ENCODE results near the gene PPARG.
"Not testable (repeated sequence)": the region's sequence is repeated elsewhere in the genome, so short reads cannot be mapped to it uniquely, and the experiment has no call there.

PPARG gene

DNA sequence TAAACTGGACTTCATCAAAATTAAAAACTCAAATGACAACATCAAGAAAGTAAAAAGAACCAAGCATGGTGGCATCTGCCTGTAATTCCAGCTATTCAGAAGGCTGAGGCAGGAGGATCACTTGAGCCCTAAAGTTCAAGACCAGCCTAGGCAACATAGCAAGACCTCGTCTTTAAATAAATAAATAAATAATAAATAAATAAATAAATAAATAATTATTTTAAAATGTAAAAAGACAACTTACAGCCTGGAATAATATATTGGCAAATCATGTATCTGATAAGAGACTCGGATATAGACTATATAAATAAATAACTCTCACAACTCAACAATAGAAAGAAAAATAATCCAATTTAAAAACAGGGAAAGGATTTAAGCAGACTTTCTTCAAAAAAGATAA lies 4.3 kb upstream of the PPARG start:
- no peak for FAIRE-seq
- TF ChIP-seq POLR2A (IDR thresholded peaks at IDR 0.05; ENCODE audit: low read depth, low read length), result no peak
- no peak for TF ChIP-seq TAF1 (IDR thresholded peaks at IDR 0.05; ENCODE audit: borderline replicate concordance, low read depth, low read length)
- no peak for TF ChIP-seq POLR2AphosphoS5 (IDR thresholded peaks at IDR 0.05; ENCODE audit: low read depth, low read length)
- no peak for DNase-seq (ENCODE audit: insufficient read length)

DNA sequence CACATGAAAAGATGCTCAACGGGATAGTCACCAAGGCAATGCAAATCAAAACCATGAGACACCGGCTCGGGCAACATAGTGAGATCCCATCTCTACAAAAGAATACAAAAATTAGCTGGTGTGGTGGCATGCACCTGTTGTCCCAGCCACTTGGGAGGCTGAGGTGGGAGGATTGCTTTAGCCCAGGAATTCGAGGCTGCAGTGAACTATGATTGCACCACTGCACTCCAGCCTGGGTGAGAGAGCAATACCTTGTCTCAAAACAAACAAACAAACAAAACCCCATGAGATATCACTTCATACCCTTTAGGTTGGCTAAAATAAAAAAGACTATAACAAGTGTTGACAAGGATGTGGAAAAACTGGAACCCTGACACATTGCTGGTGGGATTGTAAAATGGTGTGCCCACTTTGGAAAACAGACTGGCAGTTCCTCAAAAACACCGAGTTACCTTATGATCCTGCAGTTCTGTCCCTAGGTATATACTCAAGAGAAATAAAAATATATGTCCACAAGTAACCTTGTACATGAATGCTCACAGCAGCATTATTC lies 3.8 kb upstream of the PPARG start:
- no peak for TF ChIP-seq POLR2AphosphoS5 (IDR thresholded peaks at IDR 0.05; ENCODE audit: low read depth, low read length)
- no peak for TF ChIP-seq POLR2A (IDR thresholded peaks at IDR 0.05; ENCODE audit: low read depth, low read length)
- TF ChIP-seq TAF1 (IDR thresholded peaks at IDR 0.05; ENCODE audit: borderline replicate concordance, low read depth, low read length), result no peak
- no peak for DNase-seq (ENCODE audit: insufficient read length)
- FAIRE-seq, result no peak

DNA sequence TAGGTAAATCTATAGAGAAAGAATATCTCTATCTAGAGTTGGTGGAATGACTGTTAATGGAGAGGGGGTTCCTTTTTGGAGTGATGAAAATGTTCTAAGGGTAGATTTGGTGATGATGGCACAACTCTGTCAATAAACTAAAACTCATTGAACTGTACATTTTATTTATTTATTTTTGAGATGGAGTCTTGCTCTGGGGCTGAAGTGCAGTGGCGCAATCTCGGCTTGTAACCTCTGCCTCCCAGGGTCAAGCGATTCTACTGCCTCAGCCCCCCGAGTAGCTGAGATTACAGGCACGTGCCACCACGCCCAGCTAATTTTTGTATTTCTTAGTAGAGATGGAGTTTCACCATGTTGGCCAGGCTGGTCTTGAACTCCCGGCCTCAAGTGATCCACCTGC lies 3.1 kb upstream of the PPARG start:
- FAIRE-seq, result not testable (repeated sequence)

DNA sequence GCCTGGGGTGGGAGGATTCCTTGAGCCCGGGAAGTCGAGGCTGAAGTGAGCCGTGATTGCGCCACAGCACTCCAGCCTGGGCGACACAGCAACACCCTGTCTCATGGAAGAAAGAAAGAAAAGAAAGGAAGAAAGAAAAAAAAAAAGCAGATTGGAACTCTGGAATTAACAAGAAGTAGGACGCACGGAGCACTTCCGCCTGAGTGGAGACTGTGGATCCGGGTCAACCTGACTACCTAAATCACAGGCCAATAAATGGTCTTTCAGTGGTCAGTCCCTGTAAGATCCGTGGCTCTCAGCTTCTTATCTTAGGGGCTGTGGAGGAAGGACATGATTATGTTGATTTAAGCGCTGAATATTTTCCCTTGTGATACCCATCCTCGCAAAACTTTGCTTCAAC lies 2.4 kb upstream of the PPARG start:
- no peak for TF ChIP-seq TAF1 (IDR thresholded peaks at IDR 0.05; ENCODE audit: borderline replicate concordance, low read depth, low read length)
- no peak for TF ChIP-seq POLR2A (IDR thresholded peaks at IDR 0.05; ENCODE audit: low read depth, low read length)
- no peak for TF ChIP-seq POLR2AphosphoS5 (IDR thresholded peaks at IDR 0.05; ENCODE audit: low read depth, low read length)
- no peak for DNase-seq (ENCODE audit: insufficient read length)
- FAIRE-seq, result no peak

More for the DNA sequence above, 3.1 kb upstream of the PPARG start:
- DNase-seq (ENCODE audit: insufficient read length), result not testable (repeated sequence)

DNA sequence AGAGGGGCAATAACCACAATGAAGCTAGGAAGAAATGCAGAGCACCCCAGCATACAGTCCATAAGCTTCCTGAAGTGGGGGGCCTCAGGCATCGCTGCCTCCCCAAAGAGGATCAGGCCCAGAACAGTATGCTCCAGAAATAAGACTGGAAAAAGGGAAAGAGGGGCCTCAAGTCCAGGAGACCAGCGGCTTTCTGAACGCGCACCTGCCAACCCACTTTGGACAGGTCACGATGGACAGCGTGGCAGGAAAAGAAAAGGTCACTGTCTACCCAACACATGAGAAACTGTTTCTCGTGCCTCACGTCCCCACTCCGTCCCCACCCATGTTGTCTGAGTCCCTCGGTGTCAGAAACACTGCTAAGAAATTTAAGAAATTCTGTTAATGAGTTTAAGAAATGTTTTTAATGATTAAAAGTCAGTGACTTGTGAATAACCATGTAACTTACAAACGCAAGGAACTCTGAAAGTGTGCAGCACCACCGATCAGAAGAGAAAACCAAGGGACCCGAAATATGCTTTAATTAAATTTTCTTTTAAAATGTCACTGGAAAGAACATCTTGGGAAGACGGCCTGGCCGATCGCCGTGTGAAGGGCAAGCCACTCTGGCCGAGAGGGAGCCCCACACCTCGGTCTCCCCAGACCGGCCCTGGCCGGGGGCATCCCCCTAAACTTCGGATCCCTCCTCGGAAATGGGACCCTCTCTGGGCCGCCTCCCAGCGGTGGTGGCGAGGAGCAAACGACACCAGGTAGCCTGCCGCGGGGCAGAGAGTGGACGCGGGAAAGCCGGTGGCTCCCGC lies 1.7 kb upstream of the PPARG start:
- DNase-seq (ENCODE audit: insufficient read length) (no peak), FAIRE-seq (no peak)
- TF ChIP-seq POLR2AphosphoS5 (IDR thresholded peaks at IDR 0.05; ENCODE audit: low read depth, low read length) (no peak), POLR2A (IDR thresholded peaks at IDR 0.05; ENCODE audit: low read depth, low read length) (no peak), TAF1 (IDR thresholded peaks at IDR 0.05; ENCODE audit: borderline replicate concordance, low read depth, low read length) (no peak)

DNA sequence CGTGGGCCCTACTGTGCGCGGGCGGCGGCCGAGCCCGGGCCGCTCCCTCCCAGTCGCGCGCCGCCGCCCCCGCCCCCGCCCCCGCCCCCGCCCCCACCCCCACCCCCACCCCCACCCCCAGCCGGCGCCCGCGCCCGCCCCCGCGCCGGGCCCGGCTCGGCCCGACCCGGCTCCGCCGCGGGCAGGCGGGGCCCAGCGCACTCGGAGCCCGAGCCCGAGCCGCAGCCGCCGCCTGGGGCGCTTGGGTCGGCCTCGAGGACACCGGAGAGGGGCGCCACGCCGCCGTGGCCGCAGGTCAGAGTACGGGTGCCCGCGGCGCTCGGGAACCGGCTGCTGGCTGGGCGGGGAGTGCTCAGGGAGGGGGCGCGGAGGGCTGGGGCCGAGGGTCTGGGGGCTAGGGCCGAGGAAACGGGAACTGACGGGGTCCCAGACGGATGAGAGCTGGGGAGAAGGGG lies 1.1 kb upstream of the PPARG start:
- FAIRE-seq (no peak), DNase-seq (ENCODE audit: insufficient read length) (peak; percentile 3)
- TF ChIP-seq POLR2A (IDR thresholded peaks at IDR 0.05; ENCODE audit: low read depth, low read length) (no peak), POLR2AphosphoS5 (IDR thresholded peaks at IDR 0.05; ENCODE audit: low read depth, low read length) (no peak), TAF1 (IDR thresholded peaks at IDR 0.05; ENCODE audit: borderline replicate concordance, low read depth, low read length) (no peak)

DNA sequence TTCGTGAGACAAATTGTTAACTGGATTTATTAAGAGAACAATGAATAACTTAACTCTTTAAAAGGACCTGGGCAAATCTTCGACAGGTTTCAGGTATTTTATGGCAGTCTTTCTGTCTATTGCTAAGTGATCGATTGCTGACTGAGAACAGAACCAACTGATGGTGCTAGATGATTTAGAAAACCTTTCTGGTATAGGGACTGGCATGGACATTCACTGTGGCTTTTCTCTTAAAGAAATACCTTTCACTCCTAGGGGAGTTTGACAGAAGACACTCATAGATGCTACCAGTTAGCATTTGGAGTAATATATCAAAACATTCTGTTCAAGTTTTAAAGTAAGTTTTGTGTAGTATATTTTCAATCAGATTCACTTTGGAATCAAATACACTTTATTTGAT lies 654 bp downstream of the PPARG start:
- TF ChIP-seq POLR2AphosphoS5 (IDR thresholded peaks at IDR 0.05; ENCODE audit: low read depth, low read length) (no peak), TAF1 (IDR thresholded peaks at IDR 0.05; ENCODE audit: borderline replicate concordance, low read depth, low read length) (no peak)
- FAIRE-seq (no peak), DNase-seq (ENCODE audit: insufficient read length) (no peak)

DNA sequence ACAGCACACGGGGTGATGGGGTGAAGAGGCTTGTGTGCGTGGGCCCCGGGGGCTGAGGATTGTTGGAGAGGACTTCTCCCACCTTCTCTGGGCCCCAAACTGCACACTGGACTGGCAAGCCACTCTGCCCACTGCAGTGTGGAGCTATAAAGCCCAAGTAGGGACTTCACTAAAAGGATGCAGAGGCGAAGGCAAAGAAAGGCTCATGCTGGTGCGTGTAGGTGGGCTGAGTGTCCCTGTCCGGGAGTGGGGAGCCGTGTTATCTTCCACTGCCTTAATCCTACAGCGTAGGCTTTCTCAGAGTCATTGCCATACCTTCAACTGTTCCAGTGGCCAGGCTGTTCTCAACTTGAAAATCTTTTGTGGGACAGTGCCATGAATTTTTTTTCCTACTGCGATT lies 3.9 kb downstream of the PPARG start:
- DNase-seq (ENCODE audit: insufficient read length) (no peak), FAIRE-seq (no peak)
- TF ChIP-seq TAF1 (IDR thresholded peaks at IDR 0.05; ENCODE audit: borderline replicate concordance, low read depth, low read length), result no peak
- TF ChIP-seq POLR2A (IDR thresholded peaks at IDR 0.05; ENCODE audit: low read depth, low read length), result no peak
- no peak for TF ChIP-seq POLR2AphosphoS5 (IDR thresholded peaks at IDR 0.05; ENCODE audit: low read depth, low read length)

DNA sequence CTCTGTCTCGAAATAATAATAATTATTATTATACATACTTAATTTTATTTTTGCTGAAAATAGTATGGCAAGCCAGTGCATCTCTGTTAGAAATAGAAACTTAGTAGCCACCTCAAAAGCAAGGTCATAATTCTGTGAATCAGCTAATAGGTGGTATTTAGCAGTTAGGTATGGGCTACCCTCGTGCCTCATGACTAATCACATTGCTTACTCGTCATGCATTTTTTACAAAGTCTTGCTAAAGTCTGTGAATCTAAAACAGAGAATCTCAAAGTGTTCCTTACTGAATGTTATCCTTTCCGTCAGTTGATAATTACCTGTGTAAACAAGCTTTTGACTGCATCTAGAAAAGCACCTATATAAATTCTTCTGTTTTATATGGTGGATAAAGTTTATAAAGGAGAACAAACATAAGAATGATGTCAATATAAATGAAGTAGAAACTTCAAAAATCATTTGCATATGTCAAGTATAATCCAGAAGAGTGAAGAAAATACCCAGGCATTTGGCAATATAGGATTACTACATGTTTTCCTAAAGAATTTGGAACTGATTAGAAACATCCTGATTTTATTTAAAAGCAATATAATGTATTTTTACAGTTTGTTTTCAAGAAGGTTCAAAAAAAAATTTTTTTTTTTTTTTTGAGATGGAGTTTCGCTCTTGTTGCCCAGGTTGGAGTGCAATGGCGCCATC lies 6.2 kb downstream of the PPARG start:
- TF ChIP-seq TAF1 (IDR thresholded peaks at IDR 0.05; ENCODE audit: borderline replicate concordance, low read depth, low read length) (no peak), POLR2A (IDR thresholded peaks at IDR 0.05; ENCODE audit: low read depth, low read length) (no peak), POLR2AphosphoS5 (IDR thresholded peaks at IDR 0.05; ENCODE audit: low read depth, low read length) (no peak)
- DNase-seq (ENCODE audit: insufficient read length), result no peak

DNA sequence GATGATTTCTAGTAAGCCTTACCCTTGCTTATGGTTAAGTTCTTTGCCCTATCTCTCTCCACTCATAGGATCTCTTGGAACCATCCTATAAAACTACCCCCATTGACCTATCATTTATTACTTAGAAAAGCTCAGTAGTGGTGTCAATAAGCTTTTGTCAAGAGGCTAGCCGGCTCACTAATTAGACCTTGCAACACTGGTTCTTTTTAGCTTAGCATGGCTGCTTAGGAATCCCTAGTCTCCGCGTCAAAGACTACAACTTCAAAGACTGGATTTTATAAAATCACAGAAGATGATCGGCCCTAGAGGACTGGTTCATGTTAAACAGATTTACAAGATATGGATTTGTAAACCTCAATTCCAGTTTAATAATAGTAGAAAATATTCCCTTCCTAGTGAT lies 7.6 kb downstream of the PPARG start:
- FAIRE-seq, result no peak
- TF ChIP-seq TAF1 (IDR thresholded peaks at IDR 0.05; ENCODE audit: borderline replicate concordance, low read depth, low read length), result no peak
- DNase-seq (ENCODE audit: insufficient read length), result no peak

More for the DNA sequence above, 6.2 kb downstream of the PPARG start:
- no peak for FAIRE-seq

DNA sequence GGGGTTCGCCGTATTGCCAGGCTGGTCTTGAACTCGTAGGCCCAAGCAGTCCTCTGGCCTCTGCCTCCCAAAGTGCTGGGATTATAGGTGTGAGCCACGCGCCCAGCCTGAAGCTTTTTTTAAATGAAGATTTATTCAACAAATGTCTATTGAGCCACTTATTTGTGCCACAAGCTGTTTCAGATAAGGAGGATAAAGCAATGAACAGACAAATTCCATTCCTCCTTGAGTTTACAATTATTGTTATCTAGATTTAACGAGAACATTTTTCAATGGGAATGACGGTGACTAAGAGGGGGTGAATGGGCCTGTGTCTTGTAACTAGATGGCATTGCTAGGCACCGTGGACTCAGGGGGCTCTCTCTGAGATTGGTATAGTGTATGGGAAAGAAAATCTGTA lies 10.2 kb downstream of the PPARG start:
- TF ChIP-seq TAF1 (IDR thresholded peaks at IDR 0.05; ENCODE audit: borderline replicate concordance, low read depth, low read length) (no peak), POLR2AphosphoS5 (IDR thresholded peaks at IDR 0.05; ENCODE audit: low read depth, low read length) (no peak), POLR2A (IDR thresholded peaks at IDR 0.05; ENCODE audit: low read depth, low read length) (no peak)
- no peak for DNase-seq (ENCODE audit: insufficient read length)
- FAIRE-seq, result no peak

DNA sequence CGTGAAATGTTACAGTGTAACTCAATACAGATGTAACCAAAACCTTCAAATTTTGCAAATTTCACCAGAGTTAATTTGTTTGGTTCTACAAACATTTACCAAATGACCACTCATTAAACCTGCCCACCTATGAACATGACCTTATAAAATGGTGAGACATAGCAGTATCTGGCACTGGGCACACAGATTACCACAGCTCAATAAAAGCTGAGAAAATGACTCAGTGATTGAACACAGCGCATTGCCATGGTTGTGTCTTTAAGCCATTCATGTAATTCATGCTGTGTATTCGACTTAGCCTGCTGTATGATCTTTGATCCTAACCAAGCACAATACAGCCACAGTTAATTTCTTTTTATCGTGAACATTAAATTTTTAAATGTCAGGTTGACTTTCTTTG lies 11.3 kb downstream of the PPARG start:
- DNase-seq (ENCODE audit: insufficient read length) (no peak), FAIRE-seq (no peak)
- TF ChIP-seq TAF1 (IDR thresholded peaks at IDR 0.05; ENCODE audit: borderline replicate concordance, low read depth, low read length), result no peak
- no peak for TF ChIP-seq POLR2AphosphoS5 (IDR thresholded peaks at IDR 0.05; ENCODE audit: low read depth, low read length)
- TF ChIP-seq POLR2A (IDR thresholded peaks at IDR 0.05; ENCODE audit: low read depth, low read length), result no peak
